ENCODE results near the gene SNPH.

SNPH gene

GRCh38 chr20:1287787-1288569 lies 21.9 kb downstream of the SNPH start:
- no peak for DNase-seq

- DNase-seq = no peak
Observed at GRCh38 chr20:1291191-1291741, 25.2 kb downstream of the SNPH start.

GRCh38 chr20:1292620-1293019 lies 26.5 kb downstream of the SNPH start:
- DNase-seq = no peak

- DNase-seq = peak; percentile 45
Observed at GRCh38 chr20:1293641-1294379, 27.7 kb downstream of the SNPH start.

- DNase-seq = no peak
Observed at GRCh38 chr20:1294497-1294896, 28.4 kb downstream of the SNPH start.

- no peak for DNase-seq
Observed at GRCh38 chr20:1295276-1295930, 29.3 kb downstream of the SNPH start.

- no peak for DNase-seq
Observed at GRCh38 chr20:1296117-1296610, 30.1 kb downstream of the SNPH start.

- no peak for DNase-seq
Observed at GRCh38 chr20:1296922-1297321, 30.8 kb downstream of the SNPH start.

- DNase-seq = no peak
Observed at GRCh38 chr20:1297486-1297885, 31.4 kb downstream of the SNPH start.

- DNase-seq = no peak
Observed at GRCh38 chr20:1298166-1298565, 32.1 kb downstream of the SNPH start.

GRCh38 chr20:1298888-1299511 lies 32.9 kb downstream of the SNPH start:
- no peak for DNase-seq

- peak; percentile 51 for DNase-seq
Observed at GRCh38 chr20:1299522-1299921, 33.4 kb downstream of the SNPH start.

- no peak for DNase-seq
Observed at GRCh38 chr20:1300083-1300840, 34.2 kb downstream of the SNPH start.

- DNase-seq = peak; percentile 20
Observed at GRCh38 chr20:1301031-1301529, 35.0 kb downstream of the SNPH start.

- DNase-seq = peak; percentile 75
Observed at GRCh38 chr20:1302685-1303541, 36.8 kb downstream of the SNPH start.

- no peak for DNase-seq
Observed at GRCh38 chr20:1304710-1305515, 38.8 kb downstream of the SNPH start.

GRCh38 chr20:1305712-1306111 lies 39.6 kb downstream of the SNPH start:
- DNase-seq = no peak

GRCh38 chr20:1306316-1307135 lies 40.4 kb downstream of the SNPH start:
- no peak for DNase-seq

- DNase-seq = no peak
Observed at GRCh38 chr20:1307171-1307570, 41.1 kb downstream of the SNPH start.
